Neuron (in vitro differentiated cells): Measurements from ENCODE around the gene DUSP28.

Experiments
- H2AFZ ChIP-seq: one replicate; pipeline ENCODE4 v1.6.1; 2013; ENCODE audit warnings: low read depth, mild to moderate bottlenecking, inconsistent platforms, low read length, moderate library complexity
- H3K27me3 ChIP-seq: one replicate; pipeline ENCODE4 v1.6.1; 2013; ENCODE audit warnings: low read length; ENCODE audit not compliant: insufficient read depth
- H3K36me3 ChIP-seq: one replicate; pipeline ENCODE4 v1.6.1; 2013; ENCODE audit warnings: low read length; ENCODE audit not compliant: insufficient read depth
- H3K4me1 ChIP-seq: one replicate; pipeline ENCODE4 v1.6.1; 2013; ENCODE audit warnings: low read length; ENCODE audit not compliant: insufficient read depth
- H3K4me3 ChIP-seq: 2 replicates; pipeline ENCODE4 v1.5.1; 2013; ENCODE audit warnings: mild to moderate bottlenecking, low read length, moderate library complexity
- H3K9me3 ChIP-seq: one replicate; pipeline ENCODE4 v1.6.1; 2013; ENCODE audit warnings: low read length

The DUSP28 gene

DNA sequence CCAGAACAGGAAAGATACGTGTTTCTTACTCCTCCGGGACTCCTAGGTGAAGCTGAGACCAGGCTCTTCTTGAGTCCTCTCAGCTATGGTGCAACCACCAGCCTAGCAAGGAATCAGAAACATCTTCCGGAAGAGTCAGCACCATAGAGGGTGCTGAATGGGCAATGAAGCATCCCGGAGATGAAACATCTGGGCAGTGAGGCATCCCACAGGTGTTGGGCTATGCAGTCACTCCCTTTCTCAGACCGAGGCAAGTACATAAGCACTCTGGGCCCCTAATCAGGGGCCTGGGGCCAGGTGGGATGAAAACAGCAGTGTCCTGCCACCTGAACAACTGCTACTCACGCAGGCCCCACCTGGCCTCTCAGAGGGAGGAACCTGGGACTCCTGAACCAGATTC is 24.9 kb downstream of the DUSP28 start:
- Histone ChIP-seq H2AFZ (no peak overlapping the region), H3K36me3 (peaks cover 8% of the 10 kb centered on the region), H3K27me3 (no peaks in the 10 kb centered on the region), H3K4me3 (peak overlapping the region; percentile 97), H3K9me3 (peaks cover 4% of the 10 kb centered on the region), H3K4me1 (peaks cover 29% of the 10 kb centered on the region)

DNA sequence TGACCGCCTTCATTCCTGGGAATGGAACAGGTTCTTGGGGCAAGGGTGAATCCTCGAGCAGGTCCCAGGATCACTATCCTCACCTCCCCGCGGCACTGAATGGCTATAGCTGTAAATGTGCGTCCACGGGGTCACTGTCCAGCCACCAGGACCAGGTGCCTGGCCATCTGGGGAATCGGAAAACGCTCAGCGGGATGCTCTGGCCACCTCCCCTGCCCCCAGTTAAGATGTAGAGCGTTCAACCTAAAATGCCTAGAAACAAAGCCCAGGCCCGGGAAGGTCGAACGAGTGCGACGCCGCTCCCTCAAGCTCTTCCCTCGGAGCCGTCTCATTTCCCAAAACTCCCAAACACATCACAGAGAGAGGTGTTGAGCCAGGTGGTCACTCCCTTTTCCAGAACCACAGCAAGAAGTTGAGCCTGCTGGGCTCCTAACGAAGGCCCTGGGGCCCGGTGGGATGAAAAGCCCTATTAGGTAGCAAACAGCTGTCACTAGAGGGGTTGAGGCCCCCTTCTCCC is 25.6 kb downstream of the DUSP28 start:
- Histone ChIP-seq H3K27me3 (no peaks in the 10 kb centered on the region), H3K36me3 (peaks cover 13% of the 10 kb centered on the region), H2AFZ (peak overlapping the region; percentile 55), H3K4me3 (peak overlapping the region; percentile 97), H3K4me1 (peaks cover 29% of the 10 kb centered on the region), H3K9me3 (peaks cover 4% of the 10 kb centered on the region)

DNA sequence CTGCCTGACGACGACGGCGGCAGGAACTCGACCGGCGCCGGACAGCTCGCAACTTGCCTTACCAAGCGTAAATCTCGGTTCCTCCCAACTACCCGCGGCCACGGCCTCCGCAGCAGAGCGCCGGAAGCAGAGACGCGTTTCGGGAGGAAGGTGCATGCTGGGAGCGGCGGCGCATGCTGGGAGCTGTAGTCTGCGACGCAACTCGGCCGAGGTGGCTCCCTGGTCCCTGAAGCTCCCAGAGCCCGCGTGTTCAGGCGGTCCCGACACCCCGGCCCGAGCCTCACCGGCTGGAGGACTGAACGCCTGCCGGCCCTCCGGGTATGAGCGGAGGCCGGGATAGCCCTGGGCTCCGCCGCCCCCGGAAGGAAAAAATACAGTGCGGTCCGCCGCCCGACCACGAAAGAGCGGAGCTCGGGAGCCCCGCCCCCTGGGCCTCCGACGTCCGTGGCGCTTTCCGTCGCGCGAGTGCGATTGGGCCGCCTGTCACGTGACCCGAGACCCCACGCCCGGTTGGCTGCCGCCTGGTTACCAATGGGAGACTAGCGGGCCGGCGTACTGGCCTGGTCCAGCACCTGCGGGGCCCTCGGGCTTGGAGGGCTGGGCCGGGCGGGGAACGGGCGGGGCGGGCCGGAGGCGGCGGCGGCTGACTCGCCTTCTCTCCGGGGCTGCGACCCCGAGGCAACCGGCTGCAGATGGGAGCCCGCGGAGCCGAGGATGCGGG is 26.2 kb downstream of the DUSP28 start, which contains the start of gene CAPN10:
Gene CAPN10, plus strand, starts transcription at position 537 of the 721 bp plus-strand sequence. Its CDS starts 178 bp downstream, at position 715.
- Histone ChIP-seq H3K4me3 (peak within 1 kb of the TSS; percentile 97), H2AFZ (peak within 1 kb of the TSS; percentile 55), H3K36me3 (peaks cover 19% of the 10 kb centered on the region), H3K4me1 (peaks cover 29% of the 10 kb centered on the region), H3K27me3 (no peaks in the 10 kb centered on the region), H3K9me3 (peaks cover 3% of the 10 kb centered on the region)

DNA sequence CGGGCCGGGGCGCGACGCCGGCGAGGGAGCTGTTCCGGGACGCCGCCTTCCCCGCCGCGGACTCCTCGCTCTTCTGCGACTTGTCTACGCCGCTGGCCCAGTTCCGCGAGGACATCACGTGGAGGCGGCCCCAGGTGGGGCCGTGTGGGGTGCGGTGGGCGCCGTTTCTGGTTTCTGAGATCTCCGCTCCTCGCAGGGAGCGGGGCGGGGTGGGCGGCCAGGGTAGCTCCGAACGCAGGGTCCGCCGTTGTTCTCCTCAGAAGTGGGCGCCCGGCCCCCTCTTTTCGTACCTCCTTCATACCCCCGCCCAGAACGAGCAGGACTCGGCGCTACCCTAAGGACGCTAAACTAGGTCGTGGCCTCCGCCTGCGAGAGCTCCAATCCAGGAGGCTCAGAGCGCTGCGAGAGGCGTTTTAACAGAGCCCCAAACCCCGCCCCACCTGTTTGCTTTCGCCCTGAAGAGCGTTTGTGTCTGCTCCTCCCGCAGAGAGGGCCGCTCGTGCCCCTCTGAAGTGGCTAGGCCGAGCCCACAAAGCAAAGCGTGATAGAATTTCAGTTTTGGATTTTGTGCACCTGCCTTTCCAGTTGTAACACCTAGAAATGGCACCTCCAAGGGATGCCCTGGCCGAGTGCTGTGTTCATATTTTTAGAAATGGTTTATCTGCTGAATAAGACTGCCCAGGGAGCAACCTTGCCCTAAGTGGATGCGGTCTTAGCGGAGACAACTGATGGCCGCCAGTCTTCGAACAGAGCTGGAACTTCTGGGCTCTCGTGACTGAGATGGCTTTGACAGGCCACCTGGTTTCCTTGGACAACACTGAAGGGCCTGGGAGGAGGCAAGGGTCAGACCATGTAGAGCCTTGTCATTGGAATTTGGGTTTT is 27.0 kb downstream of the DUSP28 start:
- H3K36me3 ChIP-seq: peaks cover 26% of the 10 kb centered on the region
- peak overlapping the region; percentile 97 for H3K4me3 ChIP-seq

DNA sequence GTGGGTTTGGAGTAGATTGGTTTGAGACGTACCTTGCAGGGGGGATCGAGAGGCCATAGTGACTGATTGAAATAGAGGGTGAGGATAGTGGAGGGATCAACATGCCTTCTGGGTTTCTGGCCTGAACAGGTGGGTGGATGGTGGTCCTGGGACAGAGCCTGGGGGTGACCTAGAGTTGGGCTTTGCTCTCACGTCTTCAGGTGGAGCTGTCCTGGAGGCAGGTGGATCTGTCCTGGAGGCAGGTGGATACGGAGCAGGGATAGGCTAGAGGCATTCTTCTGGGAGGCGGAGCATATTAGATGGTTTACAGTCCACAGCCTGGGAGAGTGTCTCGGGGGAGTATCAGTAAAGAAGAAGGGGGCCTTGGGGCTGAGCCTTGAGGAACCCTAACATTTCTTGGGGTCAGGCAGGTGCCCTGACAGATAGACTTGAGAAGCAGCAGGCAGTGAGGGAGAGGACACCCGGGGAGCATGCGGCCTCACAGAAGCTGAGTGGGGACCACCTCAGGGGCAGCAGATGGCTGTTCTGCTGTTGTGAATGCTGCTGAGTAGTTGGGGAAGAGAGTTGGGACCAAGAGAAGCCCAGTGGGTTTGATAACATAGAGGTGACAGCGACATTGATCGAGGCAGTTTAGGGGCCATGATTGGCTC is 28.0 kb downstream of the DUSP28 start:
- Histone ChIP-seq H3K4me1 (peaks cover 29% of the 10 kb centered on the region), H3K4me3 (peak overlapping the region; percentile 97), H3K9me3 (no peaks in the 10 kb centered on the region), H3K27me3 (no peaks in the 10 kb centered on the region), H3K36me3 (peaks cover 31% of the 10 kb centered on the region), H2AFZ (no peak overlapping the region)

More for the DNA sequence above, 27.0 kb downstream of the DUSP28 start:
- Histone ChIP-seq H2AFZ (peak overlapping the region; percentile 55), H3K9me3 (no peaks in the 10 kb centered on the region), H3K4me1 (peaks cover 29% of the 10 kb centered on the region), H3K27me3 (no peaks in the 10 kb centered on the region)

DNA sequence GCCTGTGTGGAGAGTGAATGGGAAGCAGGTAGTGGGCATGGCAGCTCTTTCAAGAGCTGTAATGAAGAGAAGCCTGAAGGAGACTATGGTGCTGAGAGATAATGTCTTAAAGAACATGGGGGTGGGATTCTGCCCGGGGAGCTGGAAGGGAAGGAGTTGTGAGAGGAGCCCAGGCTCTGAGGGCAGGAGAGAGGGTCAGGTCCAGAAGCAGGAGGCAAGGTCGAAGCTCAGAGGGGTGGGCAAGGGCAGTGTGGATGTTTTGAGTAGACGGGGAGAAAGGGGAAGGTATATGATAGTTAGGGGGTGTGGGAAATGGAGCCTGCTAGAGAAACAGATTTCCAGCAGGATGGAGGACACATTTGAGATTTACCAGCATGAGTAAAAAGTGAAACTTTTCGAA is 28.5 kb downstream of the DUSP28 start:
- Histone ChIP-seq H2AFZ (no peak overlapping the region), H3K36me3 (peaks cover 35% of the 10 kb centered on the region), H3K4me3 (no peak overlapping the region), H3K27me3 (no peaks in the 10 kb centered on the region), H3K4me1 (peaks cover 29% of the 10 kb centered on the region), H3K9me3 (no peaks in the 10 kb centered on the region)

DNA sequence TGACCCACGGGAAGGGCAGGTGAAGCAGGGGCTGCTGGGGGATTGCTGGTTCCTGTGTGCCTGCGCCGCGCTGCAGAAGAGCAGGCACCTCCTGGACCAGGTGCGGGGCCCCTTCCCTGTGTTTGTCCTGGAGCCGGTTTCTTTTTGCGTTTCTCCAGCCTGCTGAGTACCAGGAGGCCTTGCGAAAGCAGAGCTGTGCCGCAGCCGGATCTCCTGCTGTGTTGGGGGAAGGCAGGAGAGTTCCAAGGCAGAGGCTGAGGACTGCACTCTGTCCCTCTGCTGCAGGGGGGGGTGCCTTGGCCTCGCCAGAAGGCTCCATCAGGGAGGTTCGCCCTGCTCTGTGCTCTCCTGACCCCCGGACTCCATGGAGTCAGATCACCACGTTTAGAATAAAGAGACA is 29.2 kb downstream of the DUSP28 start:
- peaks cover 29% of the 10 kb centered on the region for H3K4me1 ChIP-seq
- H3K36me3 ChIP-seq: peaks cover 37% of the 10 kb centered on the region
- no peak overlapping the region for H3K4me3 ChIP-seq
- H3K9me3 ChIP-seq: no peaks in the 10 kb centered on the region
- no peak overlapping the region for H2AFZ ChIP-seq
- H3K27me3 ChIP-seq: no peaks in the 10 kb centered on the region

DNA sequence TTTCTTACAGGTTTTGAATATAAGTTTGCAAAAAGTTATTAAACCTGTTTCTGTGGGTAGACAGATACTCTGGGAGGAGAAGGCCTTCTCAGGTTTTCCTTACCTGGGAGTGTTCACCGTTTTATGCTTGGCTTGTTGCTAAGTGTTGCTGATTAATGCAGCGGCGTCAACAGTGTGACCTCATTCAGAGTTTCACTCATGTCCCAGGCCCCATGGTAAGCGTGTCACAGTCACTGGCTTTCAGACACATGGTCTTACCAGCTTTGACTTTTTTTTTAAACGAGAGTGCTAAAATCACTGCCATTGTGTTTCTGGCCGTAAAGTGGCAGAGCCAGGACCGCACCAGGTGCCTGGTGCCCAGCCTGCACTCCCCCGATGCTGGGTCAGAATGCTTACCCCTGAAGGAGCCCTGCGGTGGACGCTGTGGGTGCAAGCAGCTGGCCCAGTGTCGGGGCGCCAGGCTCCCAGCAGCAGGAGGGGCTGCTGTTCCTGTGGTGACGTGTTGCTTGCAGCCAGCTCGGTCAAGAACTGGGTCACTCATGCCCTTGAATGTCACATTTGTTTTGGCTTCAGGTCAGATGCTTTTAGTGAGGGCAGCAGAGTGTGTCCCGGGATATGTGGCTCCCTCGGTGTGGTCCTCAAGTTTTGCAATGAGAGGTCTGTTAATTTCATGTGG is 29.8 kb downstream of the DUSP28 start:
- peaks cover 39% of the 10 kb centered on the region for H3K36me3 ChIP-seq
- peaks cover 25% of the 10 kb centered on the region for H3K4me1 ChIP-seq
- no peak overlapping the region for H3K4me3 ChIP-seq
- H3K9me3 ChIP-seq: no peaks in the 10 kb centered on the region
- no peak overlapping the region for H2AFZ ChIP-seq
- H3K27me3 ChIP-seq: no peaks in the 10 kb centered on the region

DNA sequence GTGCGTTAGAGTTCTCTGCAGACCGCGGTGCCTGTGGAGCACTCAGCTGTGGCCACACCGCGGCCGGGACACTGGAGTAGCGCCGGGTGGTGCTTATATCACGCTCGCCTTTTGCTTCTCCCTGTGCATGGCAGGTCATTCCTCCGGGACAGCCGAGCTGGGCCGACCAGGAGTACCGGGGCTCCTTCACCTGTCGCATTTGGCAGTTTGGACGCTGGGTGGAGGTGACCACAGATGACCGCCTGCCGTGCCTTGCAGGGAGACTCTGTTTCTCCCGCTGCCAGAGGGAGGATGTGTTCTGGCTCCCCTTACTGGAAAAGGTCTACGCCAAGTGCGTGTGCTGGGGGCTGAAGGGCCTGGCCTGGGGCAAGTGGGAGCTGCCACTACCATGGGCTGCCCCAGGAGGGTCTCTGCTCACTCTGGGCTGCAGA is 30.5 kb downstream of the DUSP28 start:
- Histone ChIP-seq H3K9me3 (no peaks in the 10 kb centered on the region), H3K36me3 (peaks cover 45% of the 10 kb centered on the region), H3K4me1 (peaks cover 18% of the 10 kb centered on the region), H2AFZ (no peak overlapping the region), H3K4me3 (no peak overlapping the region), H3K27me3 (no peaks in the 10 kb centered on the region)

DNA sequence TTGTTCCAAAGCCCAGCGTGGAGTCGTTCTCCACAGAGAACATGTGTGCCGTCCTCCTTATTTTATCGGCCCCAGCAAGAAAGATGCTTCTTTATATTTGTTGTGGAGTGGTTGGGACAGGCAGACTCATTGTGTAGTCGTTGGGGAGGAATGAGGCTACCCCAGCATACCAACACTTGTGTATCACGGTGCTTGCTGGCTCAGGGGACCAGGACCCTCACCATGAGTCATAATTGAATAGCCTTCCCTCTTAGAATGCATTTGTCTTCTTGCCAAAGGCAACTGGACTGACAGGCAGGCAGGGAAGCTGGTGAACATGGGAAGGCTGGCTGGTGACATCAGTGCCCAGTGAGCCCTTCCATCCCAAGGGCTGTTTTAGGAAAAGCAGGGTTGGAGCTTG is 31.1 kb downstream of the DUSP28 start:
- peaks cover 50% of the 10 kb centered on the region for H3K36me3 ChIP-seq
- no peaks in the 10 kb centered on the region for H3K9me3 ChIP-seq
- peaks cover 16% of the 10 kb centered on the region for H3K4me1 ChIP-seq
- no peak overlapping the region for H3K4me3 ChIP-seq
- no peak overlapping the region for H2AFZ ChIP-seq
- no peaks in the 10 kb centered on the region for H3K27me3 ChIP-seq

DNA sequence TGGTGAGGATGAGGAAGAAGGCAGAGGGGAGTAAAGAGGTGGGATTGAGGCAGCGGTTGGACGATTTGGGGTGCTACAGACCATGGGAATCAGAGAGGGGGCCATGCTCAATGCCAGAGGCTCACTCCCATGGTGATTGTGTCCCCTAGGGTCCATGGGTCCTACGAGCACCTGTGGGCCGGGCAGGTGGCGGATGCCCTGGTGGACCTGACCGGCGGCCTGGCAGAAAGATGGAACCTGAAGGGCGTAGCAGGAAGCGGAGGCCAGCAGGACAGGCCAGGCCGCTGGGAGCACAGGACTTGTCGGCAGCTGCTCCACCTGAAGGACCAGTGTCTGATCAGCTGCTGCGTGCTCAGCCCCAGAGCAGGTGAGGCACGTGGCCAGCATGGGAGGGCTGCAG is 31.6 kb downstream of the DUSP28 start:
- H3K27me3 ChIP-seq: no peaks in the 10 kb centered on the region
- H3K9me3 ChIP-seq: no peaks in the 10 kb centered on the region
- peaks cover 53% of the 10 kb centered on the region for H3K36me3 ChIP-seq
- no peak overlapping the region for H2AFZ ChIP-seq
- H3K4me1 ChIP-seq: peaks cover 16% of the 10 kb centered on the region
- H3K4me3 ChIP-seq: no peak overlapping the region

DNA sequence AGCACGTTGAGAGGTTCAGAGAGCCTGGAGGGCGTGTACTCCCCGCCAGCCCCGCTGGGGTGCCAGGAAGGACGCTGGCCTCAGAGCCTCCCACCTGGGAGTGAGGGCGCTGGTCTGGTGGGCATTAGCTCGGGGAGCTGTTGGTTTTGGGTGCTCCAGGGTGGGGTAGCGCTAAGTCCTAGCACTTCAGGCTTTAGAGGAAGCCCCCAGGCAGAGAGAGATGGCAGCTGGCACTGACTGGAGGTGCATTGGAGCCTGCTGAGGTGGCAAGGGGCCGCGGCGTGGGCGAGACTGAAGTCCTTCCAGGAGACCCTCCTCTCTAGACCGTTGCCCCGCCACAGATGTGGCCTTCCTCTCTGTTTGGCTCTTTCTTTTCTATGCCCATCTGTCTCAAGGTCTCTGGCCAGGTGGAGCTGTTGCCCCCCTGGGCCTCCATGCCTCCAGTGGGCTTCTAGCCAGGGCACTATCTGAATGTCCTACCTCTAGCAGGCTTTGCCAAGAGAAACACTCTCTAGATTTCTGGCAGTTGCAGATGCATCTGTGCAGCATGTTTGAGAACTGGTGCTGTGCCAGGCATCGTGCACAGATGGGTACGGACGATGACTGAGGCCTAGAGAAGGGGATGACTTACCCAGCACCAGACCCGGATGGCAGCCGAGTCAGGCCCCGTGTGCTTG is 33.0 kb downstream of the DUSP28 start:
- H3K4me1 ChIP-seq: peaks cover 6% of the 10 kb centered on the region
- H2AFZ ChIP-seq: no peak overlapping the region
- no peaks in the 10 kb centered on the region for H3K27me3 ChIP-seq
- no peaks in the 10 kb centered on the region for H3K9me3 ChIP-seq
- H3K4me3 ChIP-seq: no peak overlapping the region
- peaks cover 60% of the 10 kb centered on the region for H3K36me3 ChIP-seq
